Frontal cortex (tissue), 4 donors: ENCODE measurements around the gene BTD. TPM values are rescaled to one million over a fixed set of nuclear protein-coding genes. Genes with fewer than 3 reads are reported as not detected.

Experiments used
- DNase-seq, 2 donors: peaks; one replicate each; pipeline ENCODE4 v3.0.0; 2012; ENCODE audit warnings: low spot score in 2 of 2
- FAIRE-seq: peaks from 2 replicates; lab custom pipeline; 2012; peaks lifted over from hg19 to GRCh38; lab: Jason Lieb, UNC
- total RNA-seq: library from RNA; depleted of rRNA; stranded (reverse); fragments of >200 nt; gene quantifications from one replicate; pipeline ENCODE4 v1.2.3, GENCODE V29; 2014
- donor health status: control.
- donor health status: control.
- donor health status: control.

Gene BTD
- total RNA-seq, 1 donor from 2014 or later = 13.9 TPM

GRCh38 chr3:15633766-15634598 is 32.4 kb downstream of the BTD start:
- FAIRE-seq = no peak
- no peak for DNase-seq

DNA sequence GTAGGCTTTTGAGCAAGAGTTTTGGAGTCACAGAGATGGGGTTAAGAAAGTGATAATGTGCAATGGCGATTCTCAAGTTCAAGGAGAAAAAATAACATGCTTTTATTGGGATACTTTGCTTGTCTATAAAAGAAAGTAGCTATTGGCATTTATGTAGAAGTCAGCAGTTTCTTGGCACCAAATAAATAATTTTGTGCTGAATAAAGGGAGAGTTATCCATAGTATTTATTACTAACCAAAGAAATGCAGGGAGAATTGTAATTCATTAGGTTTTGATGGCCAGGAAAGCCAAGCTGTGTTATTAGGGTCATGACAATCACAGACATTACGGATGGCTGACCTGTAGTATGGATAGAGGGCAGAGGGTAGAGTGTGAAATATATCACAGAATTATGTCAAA is 33.1 kb downstream of the BTD start:
- DNase-seq (no peak), FAIRE-seq (no peak)

- FAIRE-seq = no peak
Measured at GRCh38 chr3:15635121-15635661, 33.6 kb downstream of the BTD start.

DNA sequence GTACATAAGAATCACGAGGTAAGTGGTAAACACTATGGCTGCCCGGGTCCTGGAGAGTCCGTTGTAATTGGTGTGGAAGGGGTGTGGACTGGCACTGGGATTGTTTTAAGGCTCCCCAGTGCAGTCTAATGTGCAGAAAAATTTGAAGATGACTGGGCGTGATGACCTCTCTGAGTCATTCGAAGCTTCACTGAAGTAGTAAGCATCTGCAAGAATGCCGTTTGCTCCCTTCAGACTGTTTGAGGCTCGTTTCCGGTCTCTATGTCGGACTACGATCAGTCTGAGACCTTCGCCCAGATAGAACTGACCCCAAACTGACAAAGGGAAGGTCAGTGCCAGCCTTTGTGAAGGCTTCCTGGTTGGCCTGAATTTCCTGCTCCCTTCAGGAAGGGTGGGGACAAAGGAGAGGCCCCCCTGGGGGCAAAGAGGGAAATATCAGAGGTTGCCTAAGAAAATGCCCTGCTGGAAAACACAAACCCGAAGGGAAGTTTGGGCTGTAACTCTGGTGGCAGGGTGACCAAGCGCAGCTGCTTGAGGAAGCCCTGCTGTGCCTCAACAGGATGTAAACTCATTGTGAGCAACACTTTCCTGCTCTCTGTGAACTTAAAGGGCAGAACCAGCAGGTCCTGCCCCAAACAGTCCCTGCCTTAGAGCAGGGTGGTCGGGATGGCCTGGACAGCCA is 34.6 kb downstream of the BTD start:
- no peak for FAIRE-seq

More at GRCh38 chr3:15635121-15635661, 33.6 kb downstream of the BTD start:
- no peak for DNase-seq

DNA sequence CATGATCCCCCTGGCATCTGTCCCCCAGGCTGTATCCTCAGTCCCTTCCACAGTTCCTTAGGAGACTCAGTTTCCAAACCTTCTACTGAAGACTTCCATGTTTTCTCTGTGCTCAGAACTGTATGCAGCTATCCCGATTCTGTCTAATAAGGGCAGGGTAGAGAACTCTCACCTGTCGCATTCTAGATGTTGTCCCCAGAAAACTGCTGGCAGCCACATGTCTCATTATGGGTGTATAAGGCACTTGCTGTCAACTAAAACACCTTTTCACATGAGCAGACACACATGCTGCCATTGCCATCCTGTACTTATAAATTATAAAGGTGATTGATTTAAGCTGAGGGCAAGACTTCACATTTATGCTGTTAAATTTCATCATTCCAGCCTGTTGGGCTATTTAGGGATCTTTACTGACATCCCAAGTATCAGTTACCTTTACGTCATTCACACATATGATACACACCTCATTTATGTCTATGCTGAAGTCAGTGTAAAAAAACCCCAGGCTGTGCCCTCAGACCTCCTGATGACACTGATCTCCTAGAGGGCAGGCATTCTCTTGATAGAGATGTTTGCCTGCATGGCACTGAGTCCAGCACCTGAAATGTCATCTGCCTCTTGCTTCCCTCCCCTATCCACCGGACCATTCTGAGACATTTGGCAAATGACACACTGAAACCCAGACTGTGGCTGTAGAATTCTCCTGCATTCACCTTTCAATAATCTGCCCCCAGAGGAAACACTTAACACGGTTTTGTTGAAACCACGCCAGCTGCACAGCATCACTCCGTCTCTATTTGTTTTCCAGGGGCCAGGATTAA is 35.8 kb downstream of the BTD start:
- FAIRE-seq = no peak
- DNase-seq = no peak

More for the DNA sequence above, 34.6 kb downstream of the BTD start:
- no peak for DNase-seq

DNA sequence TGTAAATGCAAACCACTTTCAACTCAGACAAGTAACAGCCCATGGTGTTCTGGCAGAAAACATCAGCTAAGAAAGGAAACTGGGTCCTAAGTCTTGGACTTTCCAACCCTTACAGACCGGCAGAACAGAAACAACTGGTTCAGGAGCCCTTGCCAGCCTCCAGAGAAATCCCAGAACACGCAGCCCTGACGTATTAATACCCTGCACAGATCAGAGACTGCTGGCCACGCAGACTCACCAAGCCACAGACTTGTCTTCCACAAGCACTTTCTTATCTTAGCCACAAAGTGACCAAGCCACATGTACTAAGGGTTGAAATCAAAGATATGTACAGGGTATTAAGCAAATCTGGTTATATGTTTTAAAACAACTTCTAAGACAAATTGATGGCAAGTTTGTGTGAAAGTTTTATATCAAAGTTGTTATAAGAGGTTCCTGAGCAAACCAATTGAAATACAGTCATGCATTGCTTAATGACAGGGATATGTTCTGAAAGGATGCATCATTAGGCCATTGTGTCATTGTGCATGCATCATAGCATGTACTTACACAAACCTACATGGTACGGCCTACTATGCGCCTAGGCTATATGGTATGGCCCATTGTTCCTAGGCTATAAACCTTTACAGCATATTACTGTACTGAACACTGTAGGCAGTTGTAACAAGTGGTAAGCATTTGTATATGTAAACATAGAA is 36.8 kb downstream of the BTD start:
- DNase-seq (no peak), FAIRE-seq (no peak)

DNA sequence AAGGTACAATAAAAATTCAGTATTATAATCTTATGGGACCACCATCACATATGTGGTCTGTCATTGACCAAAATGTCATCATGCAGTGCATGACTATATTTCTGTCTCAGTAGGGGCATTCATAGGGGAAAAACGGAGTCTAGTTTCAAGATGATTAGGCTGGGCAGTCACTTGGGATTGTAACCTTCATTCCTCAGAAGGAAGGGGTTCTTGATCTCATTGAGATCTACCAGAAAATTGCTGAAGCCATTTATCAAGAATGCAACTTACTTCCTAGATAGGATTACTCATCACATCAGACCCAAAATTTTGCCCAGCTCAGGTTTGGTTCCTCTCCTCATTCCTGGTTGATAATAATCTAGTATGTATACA is 37.3 kb downstream of the BTD start:
- no peak for FAIRE-seq

GRCh38 chr3:15645246-15645645 is 43.7 kb downstream of the BTD start:
- no peak for DNase-seq
- FAIRE-seq = no peak

More for the DNA sequence above, 37.3 kb downstream of the BTD start:
- no peak for DNase-seq

GRCh38 chr3:15645740-15646501 is 44.4 kb downstream of the BTD start:
- FAIRE-seq = no peak
- no peak for DNase-seq

DNA sequence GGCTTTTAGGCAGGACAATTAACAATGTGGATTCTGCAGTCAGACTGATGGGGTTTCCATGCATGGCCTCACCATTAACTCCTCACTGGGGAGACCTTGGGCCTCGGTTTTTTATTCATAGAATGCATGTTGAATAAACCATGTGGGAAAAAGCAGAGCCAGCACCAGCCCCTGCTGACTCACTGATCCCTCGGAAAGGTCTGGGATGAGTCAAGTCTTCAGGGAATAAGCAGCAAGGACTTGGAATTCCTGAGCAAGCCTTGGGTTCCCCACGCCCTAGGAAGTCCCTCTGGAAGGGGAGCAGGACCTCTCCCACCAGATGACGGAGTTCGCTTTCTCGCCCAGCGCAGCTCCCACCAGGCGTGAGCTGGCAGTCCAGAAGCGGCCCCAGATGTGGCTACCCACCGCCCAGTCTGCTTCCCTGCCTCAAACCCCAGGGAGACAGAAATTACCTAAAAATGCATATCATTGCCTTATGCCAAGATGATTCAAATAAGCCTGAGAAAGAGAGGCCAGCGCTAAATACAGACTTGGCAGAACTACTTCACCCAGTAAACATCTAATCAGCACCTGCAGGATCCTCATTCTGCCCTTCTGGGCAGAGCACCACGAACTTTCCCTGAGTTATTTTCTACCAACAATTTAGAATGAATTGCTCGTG is 45.4 kb downstream of the BTD start:
- no peak for DNase-seq
- no peak for FAIRE-seq

DNA sequence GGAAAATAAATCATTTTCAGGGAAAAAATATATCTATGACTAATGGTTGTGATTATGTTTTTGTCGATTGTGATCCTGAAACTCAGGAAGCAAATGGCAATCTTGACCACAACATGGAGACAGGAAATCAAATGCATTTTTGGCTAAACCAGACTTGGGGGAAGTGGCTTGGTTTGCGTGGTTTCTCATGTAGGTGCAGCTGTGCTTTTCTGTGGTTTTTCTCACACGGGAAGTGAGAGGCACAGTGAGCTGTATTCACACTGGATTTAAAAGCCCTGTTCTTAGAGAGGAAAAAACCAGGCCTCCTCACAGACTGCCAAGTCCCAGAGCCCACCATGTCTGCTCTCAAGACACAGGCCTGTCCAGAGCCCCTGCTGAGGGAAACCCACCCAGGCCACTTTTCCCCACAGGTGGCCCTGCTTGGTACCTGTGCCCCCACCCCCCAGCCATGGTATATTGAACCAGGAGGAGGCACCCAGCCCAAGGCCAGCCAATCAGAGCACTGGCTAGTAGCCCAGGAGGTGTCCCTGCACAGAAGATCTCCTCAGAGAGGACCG is 46.1 kb downstream of the BTD start:
- DNase-seq (no peak), FAIRE-seq (no peak)

DNA sequence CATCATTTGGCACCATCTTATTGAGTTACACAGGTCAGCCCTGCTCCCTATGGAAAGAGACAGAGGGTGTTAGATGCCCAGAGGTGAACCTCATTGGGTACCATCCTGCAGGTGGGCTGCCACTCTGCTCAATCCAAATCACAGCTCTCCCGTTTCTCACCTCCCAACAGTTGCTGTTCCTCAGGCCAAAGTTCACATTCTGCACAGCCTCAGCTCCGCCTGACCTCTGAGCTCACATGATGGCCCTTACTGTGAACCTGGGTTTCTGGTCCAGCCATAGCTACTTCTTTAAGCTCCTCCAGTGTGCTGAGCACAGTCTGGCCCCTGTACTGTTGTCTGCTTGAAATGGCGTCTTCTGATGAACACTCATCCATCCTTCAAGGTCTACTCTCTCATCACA is 47.8 kb downstream of the BTD start:
- DNase-seq = no peak
- no peak for FAIRE-seq

DNA sequence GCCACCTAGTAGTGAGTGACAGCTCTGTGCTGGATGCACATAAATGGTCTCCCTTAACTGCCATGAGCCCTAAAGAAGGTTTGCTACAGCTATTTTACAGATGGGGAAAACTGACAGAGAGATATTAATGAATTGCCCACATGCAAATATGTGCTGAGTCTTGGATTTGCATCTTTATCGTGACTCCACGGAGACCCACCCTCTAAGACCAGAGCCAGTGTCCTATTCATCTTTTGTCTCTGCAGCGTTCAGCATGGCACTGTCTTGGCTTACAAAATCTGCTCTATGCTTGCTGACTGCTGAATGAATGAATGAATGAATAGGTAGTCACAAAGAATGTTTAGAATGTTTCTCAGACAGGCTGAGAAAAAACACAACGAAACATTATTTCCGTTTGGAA is 48.3 kb downstream of the BTD start:
- DNase-seq (no peak), FAIRE-seq (no peak)

DNA sequence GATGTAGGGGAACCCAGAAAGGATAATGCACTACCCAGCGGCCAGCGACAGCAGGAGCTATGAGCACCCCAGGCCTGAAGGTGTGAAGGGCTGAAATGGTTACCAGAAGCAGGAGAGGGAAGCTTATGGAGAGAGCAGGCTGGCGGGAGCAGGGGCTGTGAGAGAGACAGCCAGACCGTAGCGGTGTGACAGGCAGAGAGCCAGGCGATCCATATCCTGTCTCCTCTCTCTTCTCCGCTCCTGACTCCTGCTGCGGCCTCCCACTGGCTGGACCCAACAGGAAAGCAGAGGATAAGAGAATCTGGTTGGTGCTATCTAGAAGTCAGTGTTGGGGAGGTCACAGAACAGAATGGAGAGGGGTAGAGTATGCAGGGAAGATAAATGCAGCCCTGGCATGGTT is 49.9 kb downstream of the BTD start:
- DNase-seq = no peak
- FAIRE-seq = no peak

DNA sequence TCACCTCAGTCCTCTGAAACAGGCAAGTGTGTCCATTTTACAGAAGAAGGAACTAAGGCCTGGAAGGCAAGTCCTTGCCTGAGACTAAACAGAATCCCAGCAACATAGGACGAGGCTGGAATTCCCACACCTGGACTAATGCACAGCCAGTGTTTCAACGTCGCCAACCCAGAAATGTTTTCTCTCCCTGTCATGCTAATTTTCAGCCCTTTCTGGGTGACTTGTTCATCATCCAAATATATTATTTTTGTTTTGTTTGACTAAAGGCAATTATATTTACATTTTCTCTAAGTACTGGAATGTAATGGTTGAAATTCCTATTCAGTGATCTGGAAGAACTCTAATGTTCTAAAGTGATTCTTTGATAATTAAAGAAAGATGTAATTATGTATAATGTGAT is 51.8 kb downstream of the BTD start:
- FAIRE-seq (no peak), DNase-seq (no peak)

DNA sequence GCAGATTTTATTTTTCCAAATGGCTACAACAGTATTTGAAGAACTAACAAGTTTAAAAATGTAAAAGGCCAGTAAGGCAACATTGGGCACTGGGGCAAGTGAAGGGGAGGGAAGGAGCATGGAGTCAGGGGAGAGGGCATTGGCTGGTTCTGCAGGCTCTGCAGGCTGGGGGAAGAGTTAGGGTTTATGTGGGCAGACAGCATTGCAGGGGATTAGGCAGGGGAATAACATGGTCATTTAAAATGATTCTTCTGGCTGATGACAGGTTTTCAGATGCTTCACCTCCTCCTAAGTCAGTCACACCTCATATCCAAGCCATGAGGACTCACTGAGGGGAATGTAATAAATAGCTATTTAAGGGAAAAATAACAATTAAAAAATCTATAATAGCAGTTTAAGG is 52.6 kb downstream of the BTD start:
- no peak for FAIRE-seq

DNA sequence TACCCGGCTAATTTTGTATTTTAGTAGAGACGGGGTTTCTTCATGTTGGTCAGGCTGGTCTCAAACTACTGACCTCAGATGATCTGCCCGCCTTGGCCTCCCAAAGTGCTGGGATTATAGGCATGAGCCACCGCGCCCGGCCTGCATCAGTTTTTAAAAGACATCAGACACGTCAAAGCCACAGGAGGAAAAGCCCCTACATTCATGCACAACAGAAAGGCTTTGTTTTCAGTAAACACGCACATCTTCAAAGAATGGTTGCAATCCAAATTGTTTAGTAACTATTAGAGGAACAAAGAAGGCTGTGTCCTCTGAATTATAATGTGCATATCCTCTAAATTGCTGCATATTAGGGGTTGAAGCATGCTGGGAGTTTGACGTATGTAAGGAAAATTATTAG is 53.3 kb downstream of the BTD start:
- peak in 1 of 2 donors; percentile 39 for DNase-seq

More for the DNA sequence above, 52.6 kb downstream of the BTD start:
- DNase-seq = no peak

DNA sequence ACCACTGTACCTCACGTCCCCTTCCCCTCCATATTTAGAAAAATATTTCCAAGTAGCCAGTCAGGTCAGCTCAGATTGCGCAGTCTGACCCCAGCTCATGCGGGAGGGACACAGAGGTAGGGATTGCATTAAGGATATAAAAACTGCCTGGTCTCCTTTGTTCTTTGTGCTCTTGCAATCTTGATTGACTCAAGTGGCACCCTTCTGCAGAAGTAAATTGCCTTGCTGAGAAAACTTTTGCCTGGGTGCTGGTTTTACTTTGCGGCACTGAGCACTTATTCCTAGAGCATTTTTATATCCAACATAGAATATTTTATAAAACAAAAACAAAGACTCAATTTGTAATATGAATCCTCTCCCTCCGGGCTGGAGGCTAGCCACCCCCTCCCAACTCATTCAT is 54.8 kb downstream of the BTD start:
- FAIRE-seq (no peak), DNase-seq (no peak)

More for the DNA sequence above, 53.3 kb downstream of the BTD start:
- FAIRE-seq = no peak
